Vagina (tissue), 2 donors: ENCODE results near the gene S100PBP. TPM values are rescaled to one million over a fixed set of nuclear protein-coding genes. Genes with fewer than 3 reads are reported as not detected.

Experiments used
- DNase-seq, 2 donors: peaks; one replicate each; pipeline ENCODE4 v3.0.0-alpha.2; 2017; ENCODE audit errors: extremely low spot score in 2 of 2
- H3K27ac ChIP-seq: fragments of 200-600 bp; sonication (generic); one replicate; pipeline ENCODE4 v1.5.1; 2019
- H3K27me3 ChIP-seq: fragments of 200-600 bp; sonication (generic); one replicate; pipeline ENCODE4 v1.5.1; 2019
- H3K36me3 ChIP-seq, 2 donors: fragments of 200-600 bp; sonication (generic); one replicate each; pipeline ENCODE4 v1.5.1; 2017 to 2019
- H3K4me1 ChIP-seq: fragments of 200-600 bp; sonication (generic); one replicate; pipeline ENCODE4 v1.5.1; 2019
- H3K4me3 ChIP-seq, 2 donors: fragments of 200-600 bp; sonication (generic); 1 replicate in 1 of 2; 2 replicates in 1 of 2; pipeline ENCODE4 v1.5.1; 2016 to 2019
- H3K9me3 ChIP-seq: fragments of 200-600 bp; sonication (generic); one replicate; pipeline ENCODE4 v1.5.1; 2019
- CTCF ChIP-seq, 3 experiments: fragments of 450-650 bp in 2 of 3; fragments of 200-600 bp in 1 of 3; sonication (generic) in 1 of 3; IDR thresholded peaks; one replicate each; pipeline ENCODE4 v1.5.1; 2017 to 2019; ENCODE audit warnings: antibody characterized with exemption in 3 of 3, mild to moderate bottlenecking in 2 of 3, moderate library complexity in 2 of 3
- POLR2A ChIP-seq, 2 donors: fragments of 450-650 bp; IDR thresholded peaks; one replicate each; pipeline ENCODE4 v1.6.1; 2017; ENCODE audit warnings: antibody characterized with exemption in 2 of 2, mild to moderate bottlenecking in 2 of 2, moderate library complexity in 2 of 2
- POLR2AphosphoS5 ChIP-seq, 2 donors: sonication (generic); formaldehyde crosslinking; IDR thresholded peaks; one replicate each; pipeline ENCODE4 v1.9.0; 2017; ENCODE audit warnings: antibody characterized with exemption in 2 of 2, mild to moderate bottlenecking in 2 of 2, low read depth in 1 of 2; ENCODE audit not compliant: insufficient read depth in 1 of 2
- intact Hi-C: fragments of 100-400 bp; cut with DNase I; formaldehyde crosslinking; loops from one replicate; pipeline ENCODE4 v1.15.1; 2023
- total RNA-seq: library from RNA; depleted of rRNA; stranded (reverse); fragments of >200 nt; gene quantifications from one replicate; pipeline ENCODE4 v1.2.3, GENCODE V29; 2016

The S100PBP gene
- total RNA-seq, 1 donor from 2014 or later: 19.6 TPM

GRCh38 chr1:32878637-32879041 is 61.2 kb downstream of the S100PBP start:
- TF ChIP-seq POLR2A (IDR thresholded peaks at IDR 0.05) (no peak), CTCF (IDR thresholded peaks at IDR 0.05) (no peak)
- no peaks in the 10 kb centered on the region for H3K36me3 ChIP-seq
- peaks cover 5% of the 10 kb centered on the region for H3K4me1 ChIP-seq
- H3K27me3 ChIP-seq: no peaks in the 10 kb centered on the region
- no peak overlapping the region for H3K27ac ChIP-seq
- H3K4me3 ChIP-seq: no peak overlapping the region
- intact Hi-C loops: loop anchor here (10.0 kb wide), 1 partner anchor 164 kb away; no protein-coding TSS in a partner anchor
- no peaks in the 10 kb centered on the region for H3K9me3 ChIP-seq
- DNase-seq: no peak

- intact Hi-C loops: no loop called here
- no peak for DNase-seq
- peaks cover 5% of the 10 kb centered on the region for H3K27me3 ChIP-seq
- TF ChIP-seq CTCF (IDR thresholded peaks at IDR 0.05) (no peak), POLR2A (IDR thresholded peaks at IDR 0.05) (no peak), POLR2AphosphoS5 (IDR thresholded peaks at IDR 0.05; ENCODE audit: insufficient read depth in 1 of 2, low read depth in 1 of 2) (no peak)
- H3K36me3 ChIP-seq: no peaks in the 10 kb centered on the region
- no peak overlapping the region for H3K4me3 ChIP-seq
- H3K4me1 ChIP-seq: peaks cover 12% of the 10 kb centered on the region
- H3K27ac ChIP-seq: no peak overlapping the region
- H3K9me3 ChIP-seq: no peaks in the 10 kb centered on the region
Measured at GRCh38 chr1:32881291-32881690, 63.8 kb downstream of the S100PBP start.

DNA sequence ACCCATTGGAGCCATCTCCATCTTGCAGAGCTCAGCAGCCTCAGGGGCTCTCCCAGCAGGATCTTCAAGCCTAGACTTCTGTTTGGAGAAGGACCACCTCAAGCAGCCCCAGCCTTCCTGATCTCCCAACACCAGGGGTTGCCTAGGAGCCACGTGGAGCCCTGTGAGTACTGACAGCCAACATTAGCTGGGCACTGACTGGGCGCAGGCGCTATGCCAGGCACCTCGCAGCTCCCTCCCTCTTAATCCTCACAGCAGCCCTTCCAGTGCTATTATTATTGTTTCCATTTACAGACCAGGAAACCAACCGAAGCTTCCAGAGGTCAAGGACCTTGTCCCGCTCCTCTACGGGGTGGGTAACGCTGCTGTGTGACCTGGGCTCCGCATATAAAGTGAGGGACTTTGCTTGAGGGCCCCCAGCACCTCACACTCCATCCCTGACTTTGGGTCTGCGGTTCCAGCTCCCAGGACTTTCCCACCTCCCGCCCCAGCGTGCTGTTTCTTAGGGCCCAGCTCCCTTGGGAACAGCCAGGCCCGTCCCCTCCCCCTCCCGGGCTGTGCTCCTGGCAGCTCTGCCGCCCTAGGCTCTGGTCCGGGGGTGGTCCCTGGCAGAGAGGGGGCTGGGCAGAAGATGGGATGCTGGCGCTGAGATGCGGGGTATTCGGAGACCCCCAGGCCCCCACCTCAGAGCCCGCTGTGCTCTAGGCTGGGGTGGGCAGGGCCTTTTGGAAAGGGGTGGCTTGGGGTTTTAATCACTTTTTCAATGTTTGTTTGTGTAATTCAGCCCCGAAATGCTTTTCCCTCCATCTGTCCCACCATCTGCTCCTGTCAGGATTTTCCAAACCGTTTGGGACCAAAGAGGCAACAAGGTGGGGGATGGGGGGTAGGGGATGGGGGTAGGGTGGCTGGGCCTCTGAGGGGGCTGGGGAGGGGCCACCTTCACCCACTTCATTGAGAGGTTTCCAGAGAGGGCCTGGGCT is 64.7 kb downstream of the S100PBP start:
- Histone ChIP-seq H3K9me3 (no peaks in the 10 kb centered on the region), H3K36me3 (no peaks in the 10 kb centered on the region), H3K27me3 (peaks cover 8% of the 10 kb centered on the region), H3K27ac (no peak overlapping the region), H3K4me1 (peaks cover 16% of the 10 kb centered on the region), H3K4me3 (no peak overlapping the region)
- intact Hi-C loops: no loop called here
- no peak for DNase-seq
- no peak for TF ChIP-seq POLR2A (IDR thresholded peaks at IDR 0.05)
- no peak for TF ChIP-seq POLR2AphosphoS5 (IDR thresholded peaks at IDR 0.05; ENCODE audit: insufficient read depth in 1 of 2, low read depth in 1 of 2)
- no peak for TF ChIP-seq CTCF (IDR thresholded peaks at IDR 0.05)

- Histone ChIP-seq H3K36me3 (no peaks in the 10 kb centered on the region), H3K4me1 (peaks cover 12% of the 10 kb centered on the region), H3K27me3 (peaks cover 8% of the 10 kb centered on the region), H3K27ac (no peak overlapping the region), H3K4me3 (no peak overlapping the region), H3K9me3 (no peaks in the 10 kb centered on the region)
- TF ChIP-seq CTCF (IDR thresholded peaks at IDR 0.05): no peak
- no peak for TF ChIP-seq POLR2A (IDR thresholded peaks at IDR 0.05)
- TF ChIP-seq POLR2AphosphoS5 (IDR thresholded peaks at IDR 0.05; ENCODE audit: insufficient read depth in 1 of 2, low read depth in 1 of 2): no peak
- intact Hi-C loops: no loop called here
- no peak for DNase-seq
Measured at GRCh38 chr1:32883338-32884031, 66.0 kb downstream of the S100PBP start.
